T-cell (primary cell): ENCODE results near the gene CNNM1. TPM values are rescaled to one million over a fixed set of nuclear protein-coding genes. Genes with fewer than 3 reads are reported as not detected.

Source experiments
- ATAC-seq, 4 experiments: fragments of 200-7000 bp in 3 of 4; fragments of 150-1000 bp in 1 of 4; cut with Tn5 transposase; replicated peaks in 1 of 4; 1 replicate in 3 of 4; 2 replicates in 1 of 4; pipeline ENCODE4 v1.10.0; 2021; ENCODE audit warnings: moderate library complexity in 3 of 4, mild to moderate bottlenecking in 2 of 4, moderate number of reproducible peaks in 1 of 4
- CTCF ChIA-PET, 2 donors: fragments of 300-600 bp; sonication (Branson Sonifier 250); formaldehyde crosslinking; loops; one replicate each; lab custom pipeline; 2022; ENCODE audit warnings: antibody characterized with exemption in 2 of 2; lab: Charles Lee
- POLR2A ChIA-PET, 2 donors: fragments of 300-600 bp; sonication (Branson Sonifier 250); formaldehyde crosslinking; loops; one replicate each; lab custom pipeline; 2022; ENCODE audit warnings: antibody characterized with exemption in 2 of 2; lab: Charles Lee
- DNase-seq, 35 experiments: peaks; one replicate each; pipeline versions ENCODE4 v3.0.0 to v3.0.0-alpha.2; 2013 to 2023
- H3K27ac ChIP-seq: one replicate; pipeline ENCODE4 v1.5.1; 2013; ENCODE audit warnings: low read length
- H3K27me3 ChIP-seq, 2 experiments: replicated peaks in 1 of 2; 1 replicate in 1 of 2; 2 replicates in 1 of 2; pipeline versions ENCODE4 v1.6.1 to v1.7.0; 2013; ENCODE audit warnings: low read length in 1 of 2, mixed read lengths in 1 of 2; ENCODE audit not compliant: control insufficient read depth in 2 of 2, insufficient read depth in 2 of 2; ENCODE audit errors: extremely low read depth in 1 of 2
- H3K36me3 ChIP-seq, 2 donors: 1 replicate in 1 of 2; 2 replicates in 1 of 2; pipeline versions ENCODE4 v1.6.1 to v1.7.0; 2013; ENCODE audit warnings: low read length in 1 of 2; ENCODE audit not compliant: control insufficient read depth in 2 of 2, insufficient read depth in 1 of 2; ENCODE audit errors: extremely low read depth in 1 of 2
- H3K4me1 ChIP-seq, 2 experiments: 1 replicate in 1 of 2; 2 replicates in 1 of 2; pipeline versions ENCODE4 v1.6.1 to v1.7.0; 2013; ENCODE audit warnings: low read length in 2 of 2, mixed read lengths in 1 of 2; ENCODE audit not compliant: insufficient read depth in 2 of 2, control insufficient read depth in 1 of 2; ENCODE audit errors: extremely low read depth in 1 of 2
- H3K4me3 ChIP-seq, 2 donors: 1 replicate in 1 of 2; 2 replicates in 1 of 2; pipeline versions ENCODE4 v1.5.1 to v1.7.0; 2013; ENCODE audit warnings: mild to moderate bottlenecking in 2 of 2, low read length in 1 of 2, moderate library complexity in 1 of 2; ENCODE audit not compliant: control insufficient read depth in 1 of 2; ENCODE audit errors: extremely low read depth in 1 of 2
- H3K9me3 ChIP-seq: 2 replicates; pipeline ENCODE4 v1.7.0; 2013
- H3K27ac Mint-ChIP-seq, 2 donors: one replicate each; pipeline ENCODE4 v1.8.0; 2020 to 2021; ENCODE audit warnings: mild to moderate bottlenecking in 2 of 2, mixed read lengths in 2 of 2
- H3K27me3 Mint-ChIP-seq, 2 donors: one replicate each; pipeline ENCODE4 v1.8.0; 2021 to 2022; ENCODE audit warnings: mixed read lengths in 2 of 2
- H3K36me3 Mint-ChIP-seq: one replicate; pipeline ENCODE4 v1.8.0; 2021; ENCODE audit warnings: mixed read lengths
- H3K4me1 Mint-ChIP-seq, 3 donors: one replicate each; pipeline ENCODE4 v1.8.0; 2020 to 2022; ENCODE audit warnings: mixed read lengths in 3 of 3, mild to moderate bottlenecking in 1 of 3
- H3K4me3 Mint-ChIP-seq, 3 donors: one replicate each; pipeline ENCODE4 v1.8.0; 2020 to 2022; ENCODE audit warnings: mild to moderate bottlenecking in 3 of 3, mixed read lengths in 3 of 3, moderate library complexity in 3 of 3
- H3K9me3 Mint-ChIP-seq, 3 donors: one replicate each; pipeline ENCODE4 v1.8.0; 2020 to 2022; ENCODE audit warnings: mixed read lengths in 3 of 3
- WGBS: methylation state at CpG from one replicate; pipeline ENCODE4 v1.1.5; 2013; ENCODE audit warnings: missing lambda C conversion rate; ENCODE audit not compliant: insufficient coverage; 5-methylcytosine and 5-hydroxymethylcytosine counted together
- total RNA-seq, 35 experiments: library from RNA in 6 of 35; stranded (reverse) in 6 of 35; fragments of 120-200 nt in 1 of 35; gene quantifications; one replicate each; pipeline versions ENCODE4 v1.2.1 to v1.2.4 and lab custom pipeline; 2013 to 2026

CNNM1 gene
- total RNA-seq, 5 donors from 2014 or later (not counting 1 experiment from before 2014, with no cell fraction given): 0.25 to 1.2 (median 0.36) TPM

GRCh38 chr10:99443500-99443899 is 114.3 kb downstream of the CNNM1 start:
- H3K4me3 ChIP-seq: no peak overlapping the region
- ChIA-PET POLR2A (no interaction called here), CTCF (no interaction called here)
- ATAC-seq: no peak
- no peak for DNase-seq
- no peaks in the 10 kb centered on the region for H3K36me3 Mint-ChIP-seq
- H3K36me3 ChIP-seq: no peaks in the 10 kb centered on the region
- WGBS: no CpG with 5 or more reads among the region's 3 CpGs
- H3K27me3 Mint-ChIP-seq: peaks cover 3 to 10% of the 10 kb centered on the region in 2 donors
- no peaks in the 10 kb centered on the region for H3K4me1 ChIP-seq
- no peak overlapping the region for H3K4me3 Mint-ChIP-seq
- H3K27me3 ChIP-seq: peaks cover 0 to 7% of the 10 kb centered on the region in 2 experiments
- no peaks in the 10 kb centered on the region for H3K9me3 ChIP-seq
- H3K27ac Mint-ChIP-seq: no peak overlapping the region
- no peaks in the 10 kb centered on the region for H3K9me3 Mint-ChIP-seq
- no peaks in the 10 kb centered on the region for H3K4me1 Mint-ChIP-seq
- no peak overlapping the region for H3K27ac ChIP-seq

Other genes starting within 250 kb of the CNNM1 start
- under 1 TPM in 4 of 5 donors, not detected in 1; 0.13 to 0.23 (median 0.18) TPM for gene HPSE2, start 93.5 kb upstream of the CNNM1 start, total RNA-seq
- 10 to 100 TPM in 3 of 5 donors, 1 to 10 TPM in 2; 4.5 to 12.9 (median 10.7) TPM for gene GOT1, start 101.3 kb downstream of the CNNM1 start, total RNA-seq
- gene NKX2-3, start 203.6 kb downstream of the CNNM1 start, total RNA-seq: under 1 TPM in 1 of 5 donors, not detected in 4; 0.15 TPM